IMR-90 (cell line): ENCODE results near the gene SLC4A4. TPM values are rescaled to one million over a fixed set of nuclear protein-coding genes. Genes with fewer than 3 reads are reported as not detected.

Experiments used
- ATAC-seq: fragments of 200-7000 bp; cut with Tn5 transposase; 2 replicates; pipeline ENCODE4 v1.9.1; 2020; ENCODE audit warnings: low read depth, mild to moderate bottlenecking, moderate library complexity
- BruUV-seq: library from RNA; stranded (reverse); fragments of 400-500 nt; replicated peaks from 2 replicates; lab custom pipeline; 2021; lab: Mats Ljungman, UMichigan
- CTCF ChIA-PET: fragments of 300-600 bp; formaldehyde crosslinking; extraction: SDS; loops from one replicate; lab custom pipeline; 2021; ENCODE audit warnings: antibody characterized with exemption; lab: Yijun Ruan, JAX
- POLR2A ChIA-PET: fragments of 300-600 bp; sonication (Branson Sonifier 250); formaldehyde crosslinking; loops from one replicate; lab custom pipeline; 2022; ENCODE audit warnings: antibody characterized with exemption; ENCODE audit not compliant: unreplicated experiment; lab: Charles Lee
- DNase-seq: peaks from one replicate; pipeline ENCODE4 v3.0.0; 2013
- H2AFZ ChIP-seq: replicated peaks from 2 replicates; pipeline ENCODE3; 2013; ENCODE audit warnings: low read length, mild to moderate bottlenecking; ENCODE audit not compliant: poor library complexity
- H2AK5ac ChIP-seq: 2 replicates; pipeline ENCODE4 v1.6.1; 2013; ENCODE audit warnings: low read depth, low read length, inconsistent platforms
- H2AK9ac ChIP-seq: replicated peaks from 2 replicates; pipeline ENCODE3; 2013; ENCODE audit warnings: mild to moderate bottlenecking, low read depth, low read length, moderate library complexity; ENCODE audit not compliant: poor library complexity
- H2BK120ac ChIP-seq: 2 replicates; pipeline ENCODE4 v1.6.1; 2013; ENCODE audit warnings: low read depth, low read length, inconsistent platforms
- H2BK15ac ChIP-seq: 3 replicates; pipeline ENCODE4 v1.6.1; 2013; ENCODE audit warnings: low read depth, low read length, inconsistent platforms
- H2BK20ac ChIP-seq: 2 replicates; pipeline ENCODE4 v1.6.1; 2013; ENCODE audit warnings: low read depth, mild to moderate bottlenecking, inconsistent platforms, low read length, moderate library complexity
- H2BK5ac ChIP-seq: 2 replicates; pipeline ENCODE4 v1.6.1; 2013; ENCODE audit warnings: mild to moderate bottlenecking, low read depth, low read length, inconsistent platforms; ENCODE audit not compliant: poor library complexity, severe bottlenecking
- H3K14ac ChIP-seq: replicated peaks from 2 replicates; pipeline ENCODE4 v1.6.1; 2013; ENCODE audit warnings: low read depth, low read length, inconsistent platforms
- H3K18ac ChIP-seq: 2 replicates; pipeline ENCODE4 v1.6.1; 2013; ENCODE audit warnings: low read depth, low read length, control low read depth
- H3K23ac ChIP-seq: 2 replicates; pipeline ENCODE4 v1.6.1; 2013; ENCODE audit warnings: low read depth, low read length, inconsistent platforms
- H3K27ac ChIP-seq: 2 replicates; pipeline ENCODE4 v1.5.1; 2013; ENCODE audit warnings: mild to moderate bottlenecking, control low read depth, low read length; ENCODE audit not compliant: insufficient read depth
- H3K27me3 ChIP-seq: 2 replicates; pipeline ENCODE4 v1.6.1; 2013; ENCODE audit warnings: low read length; ENCODE audit not compliant: control insufficient read depth, insufficient read depth
- H3K36me3 ChIP-seq: 2 replicates; pipeline ENCODE4 v1.6.1; 2013; ENCODE audit warnings: low read length, mixed read lengths; ENCODE audit not compliant: control insufficient read depth, insufficient read depth
- H3K4ac ChIP-seq: 2 replicates; pipeline ENCODE4 v1.6.1; 2013; ENCODE audit warnings: low read depth, low read length, inconsistent platforms
- H3K4me1 ChIP-seq: 2 replicates; pipeline ENCODE4 v1.6.1; 2013; ENCODE audit warnings: low read length, mixed read lengths; ENCODE audit not compliant: control insufficient read depth, insufficient read depth
- H3K4me2 ChIP-seq: 2 replicates; pipeline ENCODE4 v1.6.1; 2013; ENCODE audit warnings: low read depth, mild to moderate bottlenecking, control low read depth, low read length, moderate library complexity
- H3K4me3 ChIP-seq: 2 replicates; pipeline ENCODE4 v1.5.1; 2013; ENCODE audit warnings: low read depth, mild to moderate bottlenecking, control low read depth, low read length, moderate library complexity; ENCODE audit not compliant: insufficient read depth
- H3K56ac ChIP-seq: 2 replicates; pipeline ENCODE4 v1.6.1; 2013; ENCODE audit warnings: low read length, inconsistent platforms; ENCODE audit not compliant: insufficient read depth; ENCODE audit errors: extremely low read depth
- H3K79me1 ChIP-seq, 2 experiments: 2 replicates each; pipeline ENCODE4 v1.6.1; 2013; ENCODE audit warnings: low read length in 2 of 2, inconsistent platforms in 1 of 2, low read depth in 1 of 2
- H3K9ac ChIP-seq: 2 replicates; pipeline ENCODE4 v1.6.1; 2013; ENCODE audit warnings: low read depth, low read length, control low read depth
- H3K9me1 ChIP-seq: 2 replicates; pipeline ENCODE4 v1.6.1; 2013; ENCODE audit warnings: low read length, inconsistent platforms; ENCODE audit not compliant: insufficient read depth
- H3K9me3 ChIP-seq: 2 replicates; pipeline ENCODE4 v1.6.1; 2013; ENCODE audit warnings: low read length; ENCODE audit not compliant: control insufficient read depth, insufficient read depth
- H4K20me1 ChIP-seq: 2 replicates; pipeline ENCODE4 v1.6.1; 2013; ENCODE audit warnings: low read length, inconsistent platforms; ENCODE audit not compliant: insufficient read depth
- H4K5ac ChIP-seq: 2 replicates; pipeline ENCODE4 v1.6.1; 2013; ENCODE audit warnings: mild to moderate bottlenecking, low read depth, low read length, control low read depth
- H4K8ac ChIP-seq, 2 experiments: 2 replicates each; pipeline ENCODE4 v1.6.1; 2013; ENCODE audit warnings: low read depth in 2 of 2, low read length in 2 of 2, control low read depth in 1 of 2, inconsistent platforms in 1 of 2
- H4K91ac ChIP-seq: 2 replicates; pipeline ENCODE4 v1.6.1; 2013; ENCODE audit warnings: low read depth, low read length, inconsistent platforms; ENCODE audit not compliant: insufficient read depth
- MAFK ChIP-seq: IDR thresholded peaks from 2 replicates; pipeline ENCODE4 v1.6.1; 2012; ENCODE audit warnings: low read depth, low read length, improper control_type of control experiment
- MAZ ChIP-seq: IDR thresholded peaks from 2 replicates; pipeline ENCODE4 v1.6.1; 2012; ENCODE audit warnings: low read depth, mild to moderate bottlenecking, low read length, improper control_type of control experiment, moderate library complexity, borderline replicate concordance
- MXI1 ChIP-seq: IDR thresholded peaks from 2 replicates; pipeline ENCODE4 v1.6.1; 2012; ENCODE audit warnings: low read depth, mild to moderate bottlenecking, low read length, moderate library complexity, borderline replicate concordance
- RAD21 ChIP-seq: IDR thresholded peaks from 2 replicates; pipeline ENCODE4 v1.6.1; 2012; ENCODE audit warnings: low read length, improper control_type of control experiment
- RCOR1 ChIP-seq: IDR thresholded peaks from 2 replicates; pipeline ENCODE4 v1.6.1; 2012; ENCODE audit warnings: mild to moderate bottlenecking, low read length, improper control_type of control experiment; ENCODE audit not compliant: insufficient replicate concordance
- WGBS, 2 experiments: methylation state at CpG; one replicate each; pipeline versions ENCODE4 v1.1.5 to v1.1.7; 2013; ENCODE audit warnings: missing lambda C conversion rate in 2 of 2; ENCODE audit not compliant: insufficient read length in 1 of 2; ENCODE audit errors: extremely low coverage in 2 of 2; 5-methylcytosine and 5-hydroxymethylcytosine counted together
- dilution Hi-C: fragments of 300-500 bp; cut with HindIII; formaldehyde crosslinking; loops from one replicate; pipeline ENCODE4 v1.14.3; 2018; ENCODE audit warnings: low sequenced_read_pairs; ENCODE audit not compliant: unreplicated experiment
- in situ Hi-C: fragments of 300-500 bp; cut with MboI; formaldehyde crosslinking; loops from 3 replicates; pipeline ENCODE4 v1.14.3; 2019; ENCODE audit warnings: low sequenced_read_pairs, inconsistent platforms, mixed read lengths
- intact Hi-C: fragments of 100-400 bp; cut with micrococcal nuclease; formaldehyde crosslinking; loops from 2 replicates; pipeline ENCODE4 v1.10.0; 2022
- polyA plus RNA-seq, 3 experiments: library from polyadenylated mRNA; depleted of rRNA; stranded (reverse); fragments of >200 nt; gene quantifications; 2 replicates each; pipeline ENCODE4 v1.2.3, GENCODE V29; 2012; ENCODE audit warnings: low replicate concordance in 1 of 3
- total RNA-seq: library from RNA; depleted of rRNA; stranded (reverse); fragments of >200 nt; gene quantifications from 2 replicates; pipeline ENCODE4 v1.2.3, GENCODE V29; 2012
- TF ChIP-seq, protein P1 (sequence below): fragments of 150-350 bp; IDR thresholded peaks from 2 replicates; pipeline ENCODE4 v1.6.1; 2016; ENCODE audit warnings: low read depth, mild to moderate bottlenecking, low read length, moderate library complexity, borderline replicate concordance

The SLC4A4 gene
- total and polyA plus RNA-seq, 2 of the 4 experiments (the other 2 are of a cell fraction): 5.6 to 16.8 TPM

DNA sequence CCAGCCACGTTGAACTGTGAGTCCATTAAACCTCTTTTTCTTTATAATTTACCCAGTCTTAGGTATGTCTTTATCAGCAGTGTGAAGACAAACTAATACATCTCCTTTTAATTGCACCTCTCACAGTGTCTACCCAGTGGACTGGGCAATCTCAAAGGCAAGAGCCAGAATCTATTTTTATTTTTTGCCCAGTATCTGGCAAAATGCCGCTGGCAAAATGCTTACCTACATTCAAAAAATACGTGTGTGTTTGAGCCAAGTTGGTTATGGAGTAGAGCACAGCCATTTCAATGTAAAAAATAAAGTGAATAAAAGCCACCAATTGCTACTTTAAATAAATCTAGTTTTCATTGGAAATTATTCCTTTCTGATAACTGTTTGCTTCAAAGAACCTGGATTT lies 245.2 kb downstream of the SLC4A4 start:
- no peak overlapping the region for H2BK5ac ChIP-seq
- H3K4me1 ChIP-seq: no peaks in the 10 kb centered on the region
- no peak overlapping the region for H4K8ac ChIP-seq
- no peaks in the 10 kb centered on the region for H4K20me1 ChIP-seq
- no peak overlapping the region for H3K9ac ChIP-seq
- no peak overlapping the region for H4K5ac ChIP-seq
- H2AK9ac ChIP-seq: no peak overlapping the region
- no peak overlapping the region for H3K56ac ChIP-seq
- H2BK120ac ChIP-seq: no peak overlapping the region
- H2BK20ac ChIP-seq: no peak overlapping the region
- BruUV-seq: no TSS peak
- no peak overlapping the region for H3K27ac ChIP-seq
- no peak overlapping the region for H3K4me3 ChIP-seq
- TF ChIP-seq MAZ (no peak), RAD21 (no peak), MAFK (no peak), RCOR1 (no peak), MXI1 (no peak)
- TF ChIP-seq, protein P1, sequence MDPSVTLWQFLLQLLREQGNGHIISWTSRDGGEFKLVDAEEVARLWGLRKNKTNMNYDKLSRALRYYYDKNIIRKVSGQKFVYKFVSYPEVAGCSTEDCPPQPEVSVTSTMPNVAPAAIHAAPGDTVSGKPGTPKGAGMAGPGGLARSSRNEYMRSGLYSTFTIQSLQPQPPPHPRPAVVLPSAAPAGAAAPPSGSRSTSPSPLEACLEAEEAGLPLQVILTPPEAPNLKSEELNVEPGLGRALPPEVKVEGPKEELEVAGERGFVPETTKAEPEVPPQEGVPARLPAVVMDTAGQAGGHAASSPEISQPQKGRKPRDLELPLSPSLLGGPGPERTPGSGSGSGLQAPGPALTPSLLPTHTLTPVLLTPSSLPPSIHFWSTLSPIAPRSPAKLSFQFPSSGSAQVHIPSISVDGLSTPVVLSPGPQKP: no peak
- H3K14ac ChIP-seq: no peak overlapping the region
- H4K91ac ChIP-seq: no peak overlapping the region
- H3K79me1 ChIP-seq: no peaks in the 10 kb centered on the region
- no peaks in the 10 kb centered on the region for H3K9me1 ChIP-seq
- ChIA-PET CTCF (no interaction called here), POLR2A (no interaction called here)
- H3K4ac ChIP-seq: no peak overlapping the region
- DNase-seq (no peak), ATAC-seq (no peak)
- no peak overlapping the region for H3K23ac ChIP-seq
- no peak overlapping the region for H2BK15ac ChIP-seq
- no peak overlapping the region for H3K18ac ChIP-seq
- no peaks in the 10 kb centered on the region for H3K27me3 ChIP-seq
- in situ Hi-C loops: no loop called here
- no peak overlapping the region for H2AFZ ChIP-seq
- no CpG with 5 or more reads among the region's 3 CpGs for WGBS, 2 experiments
- intact Hi-C loops: no loop called here
- no peak overlapping the region for H3K4me2 ChIP-seq
- H3K36me3 ChIP-seq: no peaks in the 10 kb centered on the region
- H2AK5ac ChIP-seq: no peak overlapping the region
- 0 out of 2 replicates have a peak, but pooled peaks cover 1% of the 10 kb centered on the region for H3K9me3 ChIP-seq
- dilution Hi-C loops: no loop called here
